Upper lobe of left lung (tissue), 4 donors: Measurements from ENCODE around the gene EPS8L2.

Experiments
- CTCF ChIP-seq, 6 experiments: fragments of 450-650 bp in 4 of 6; fragments of 200-600 bp in 2 of 6; sonication (generic) in 2 of 6; IDR thresholded peaks; one replicate each; pipeline ENCODE4 v1.5.1; 2016 to 2019; ENCODE audit warnings: antibody characterized with exemption in 6 of 6
- POLR2A ChIP-seq, 4 donors: fragments of 450-650 bp; IDR thresholded peaks; one replicate each; pipeline ENCODE4 v1.5.1; 2016 to 2017; ENCODE audit warnings: antibody characterized with exemption in 4 of 4, mild to moderate bottlenecking in 2 of 4
- POLR2AphosphoS5 ChIP-seq, 2 donors: sonication (generic); formaldehyde crosslinking; IDR thresholded peaks; one replicate each; pipeline ENCODE4 v1.5.1; 2017; ENCODE audit warnings: antibody characterized with exemption in 2 of 2

DNA sequence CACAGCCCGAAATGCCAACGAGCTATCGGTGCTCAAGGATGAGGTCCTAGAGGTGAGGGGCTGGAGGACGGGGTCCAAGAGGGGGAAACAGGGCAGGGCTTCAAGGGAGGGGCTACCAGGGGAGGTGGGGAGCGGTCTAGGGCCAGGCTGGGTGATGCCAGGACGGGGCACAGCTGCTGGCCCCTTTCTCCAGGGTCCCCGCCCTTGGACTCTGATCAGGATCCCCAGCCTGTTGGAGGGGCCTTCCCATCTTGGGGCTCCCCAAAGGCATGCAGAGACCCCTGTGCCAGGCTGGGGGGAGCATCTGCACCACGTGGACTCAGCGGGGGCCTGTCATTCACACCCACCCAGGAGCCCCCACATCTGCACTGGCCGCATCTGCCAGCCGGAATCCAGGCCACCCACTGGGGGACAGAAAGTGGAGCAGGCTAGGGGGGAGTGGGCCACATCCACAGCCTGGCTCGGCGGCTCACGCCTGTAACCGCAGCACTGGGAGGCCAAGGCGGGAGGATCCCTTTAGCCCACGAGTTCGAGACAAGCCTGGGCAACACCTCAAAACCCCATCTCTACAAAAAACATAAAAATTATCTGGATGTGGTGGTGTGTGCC lies 18.9 kb downstream of the EPS8L2 start:
- TF ChIP-seq CTCF (IDR thresholded peaks at IDR 0.05) (no peak), POLR2A (IDR thresholded peaks at IDR 0.05) (no peak), POLR2AphosphoS5 (IDR thresholded peaks at IDR 0.05) (no peak)
